Natural killer cell treated with Interleukin-12 subunit alpha and Interleukin-12 subunit beta and Interleukin-15 and Interleukin-18, amount 100 ng/mL, for 72 hours (primary cell): Measurements from ENCODE around the gene PRKCH. TPM values are rescaled to one million over a fixed set of nuclear protein-coding genes. Genes with fewer than 3 reads are reported as not detected.

ENCODE experiments used
- ATAC-seq, 2 donors: fragments of 150-1000 bp; cut with Tn5 transposase in 1 of 2; sonication (Bioruptor Pico), chemical (Tn5 transposase) in 1 of 2; 2 replicates each; pipeline ENCODE4 v1.10.0; 2021
- DNase-seq: peaks from one replicate; pipeline ENCODE4 v3.0.0; 2022; ENCODE audit warnings: low spot score
- H3K27ac Mint-ChIP-seq, 2 donors: 1 replicate in 1 of 2; 2 replicates in 1 of 2; pipeline ENCODE4 v1.8.0; 2022; ENCODE audit warnings: mixed read lengths in 2 of 2, mild to moderate bottlenecking in 1 of 2, moderate library complexity in 1 of 2
- H3K27me3 Mint-ChIP-seq, 2 donors: 1 replicate in 1 of 2; 2 replicates in 1 of 2; pipeline ENCODE4 v1.8.0; 2022; ENCODE audit warnings: mixed read lengths in 2 of 2
- H3K36me3 Mint-ChIP-seq: one replicate; pipeline ENCODE4 v1.8.0; 2022; ENCODE audit warnings: mixed read lengths
- H3K4me1 Mint-ChIP-seq, 2 donors: 1 replicate in 1 of 2; 2 replicates in 1 of 2; pipeline ENCODE4 v1.8.0; 2022; ENCODE audit warnings: low read depth in 2 of 2, mixed read lengths in 2 of 2, mild to moderate bottlenecking in 1 of 2
- H3K4me3 Mint-ChIP-seq: one replicate; pipeline ENCODE4 v1.8.0; 2022; ENCODE audit warnings: mixed read lengths
- H3K9me3 Mint-ChIP-seq: 2 replicates; pipeline ENCODE4 v1.8.0; 2022; ENCODE audit warnings: mixed read lengths
- total RNA-seq, 2 donors: library from RNA; stranded (reverse); gene quantifications; one replicate each; pipeline ENCODE4 v1.2.3, GENCODE V29; 2022

PRKCH gene
- total RNA-seq, 2 donors from 2014 or later, result 182 to 216 TPM

DNA sequence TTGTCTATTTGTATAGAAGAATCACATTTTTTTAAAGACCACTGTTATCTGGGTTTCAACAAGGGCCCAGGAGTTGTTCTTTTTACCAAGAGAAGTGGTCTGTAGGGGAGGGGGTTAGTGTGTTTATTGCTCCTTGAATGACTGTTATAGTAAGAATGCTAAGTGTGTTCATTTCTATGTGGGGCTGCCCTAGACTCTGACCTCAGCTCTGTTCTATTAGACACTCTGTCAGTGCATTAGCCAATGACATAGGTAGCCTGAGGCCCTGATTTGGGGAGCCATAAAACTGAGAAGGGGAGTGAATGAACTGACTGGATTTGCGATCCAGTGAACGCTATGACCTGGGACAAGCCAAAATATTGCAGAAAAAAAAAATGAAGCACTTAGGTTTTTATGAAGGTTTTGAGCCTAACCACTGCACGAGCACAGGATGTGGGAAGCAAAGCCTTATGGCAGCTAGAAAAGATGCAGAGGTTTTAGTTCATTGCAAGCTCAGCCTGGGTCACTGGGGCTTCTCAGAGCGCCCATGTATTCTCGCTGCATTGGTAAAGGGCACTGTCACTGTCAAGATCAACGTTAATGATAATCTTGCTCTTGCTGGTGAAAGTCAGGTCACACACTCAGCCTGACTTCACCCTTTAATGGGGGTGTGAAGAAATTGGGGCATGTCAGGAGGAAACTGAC, 63.8 kb downstream of the PRKCH start:
- ATAC-seq (peak; percentile 58 to 67), DNase-seq (no peak)
- Mint-ChIP-seq H3K27ac (no peak overlapping the region), H3K36me3 (no peaks in the 10 kb centered on the region), H3K4me3 (no peak overlapping the region), H3K27me3 (no peaks in the 10 kb centered on the region), H3K4me1 (peaks cover 0 to 42% of the 10 kb centered on the region in 2 donors), H3K9me3 (no peaks in the 10 kb centered on the region)

GRCh38 chr14:61386173-61386772, 64.9 kb downstream of the PRKCH start:
- no peak for ATAC-seq
- peaks cover 0 to 40% of the 10 kb centered on the region in 2 donors for H3K4me1 Mint-ChIP-seq
- no peak for DNase-seq
- H3K27ac Mint-ChIP-seq, result no peak overlapping the region
- H3K4me3 Mint-ChIP-seq, result no peak overlapping the region
- H3K27me3 Mint-ChIP-seq, result no peaks in the 10 kb centered on the region
- no peaks in the 10 kb centered on the region for H3K36me3 Mint-ChIP-seq
- H3K9me3 Mint-ChIP-seq, result no peaks in the 10 kb centered on the region

DNA sequence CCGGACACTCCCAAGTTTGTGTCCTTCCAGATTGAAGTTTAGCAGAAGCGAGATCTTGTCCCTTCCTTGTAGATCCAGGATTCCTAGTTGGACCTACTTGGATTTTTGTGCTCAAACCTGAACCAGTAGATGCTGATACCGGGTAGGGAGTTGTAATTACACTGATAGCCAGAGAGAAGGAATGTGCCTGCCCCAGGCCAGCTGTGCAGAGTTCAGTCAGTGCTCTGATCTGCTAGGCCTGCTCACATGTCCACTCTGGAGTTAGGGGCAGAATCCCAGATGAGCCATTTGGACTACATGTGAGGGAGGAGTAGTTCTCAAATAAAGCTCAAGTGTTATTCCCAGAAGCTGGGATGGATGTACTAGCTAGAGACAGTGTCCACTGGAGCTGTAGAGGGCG, 65.7 kb downstream of the PRKCH start:
- no peaks in the 10 kb centered on the region for H3K27me3 Mint-ChIP-seq
- no peak overlapping the region for H3K27ac Mint-ChIP-seq
- peaks cover 2 to 37% of the 10 kb centered on the region in 2 donors for H3K4me1 Mint-ChIP-seq
- no peak for ATAC-seq
- DNase-seq, result no peak
- H3K36me3 Mint-ChIP-seq, result no peaks in the 10 kb centered on the region
- no peaks in the 10 kb centered on the region for H3K9me3 Mint-ChIP-seq
- no peak overlapping the region for H3K4me3 Mint-ChIP-seq

GRCh38 chr14:61388173-61388975, 67.0 kb downstream of the PRKCH start:
- H3K4me3 Mint-ChIP-seq, result no peak overlapping the region
- peaks cover 5% of the 10 kb centered on the region for H3K36me3 Mint-ChIP-seq
- H3K9me3 Mint-ChIP-seq, result no peaks in the 10 kb centered on the region
- ATAC-seq (peak; percentile 82 to 88), DNase-seq (no peak)
- H3K27ac Mint-ChIP-seq, result no peak overlapping the region
- peaks cover 15 to 47% of the 10 kb centered on the region in 2 donors for H3K4me1 Mint-ChIP-seq
- H3K27me3 Mint-ChIP-seq, result no peaks in the 10 kb centered on the region

GRCh38 chr14:61388976-61389576, 67.7 kb downstream of the PRKCH start:
- H3K4me1 Mint-ChIP-seq, result peaks cover 20 to 51% of the 10 kb centered on the region in 2 donors
- DNase-seq, result no peak

DNA sequence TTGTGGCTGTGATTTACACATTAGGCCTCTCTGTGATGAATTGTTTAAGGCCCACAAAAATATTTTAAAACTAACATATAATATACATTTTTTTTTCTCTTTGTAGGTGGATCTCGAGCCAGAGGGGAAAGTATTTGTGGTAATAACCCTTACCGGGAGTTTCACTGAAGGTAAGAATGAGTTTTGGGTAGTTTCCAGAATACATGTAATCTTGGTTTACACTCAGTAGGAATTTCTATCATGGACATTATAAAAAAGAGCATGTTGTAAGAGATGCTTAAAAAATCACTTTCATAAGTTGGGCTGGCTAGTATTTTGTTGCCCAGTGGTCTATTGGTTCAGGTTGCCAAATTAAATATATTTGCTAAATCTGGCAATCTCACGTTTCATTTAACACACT, 69.7 kb downstream of the PRKCH start:
- no peak for DNase-seq
- no peaks in the 10 kb centered on the region for H3K9me3 Mint-ChIP-seq
- peaks cover 37 to 65% of the 10 kb centered on the region in 2 donors for H3K4me1 Mint-ChIP-seq
- H3K4me3 Mint-ChIP-seq, result no peak overlapping the region
- H3K36me3 Mint-ChIP-seq, result peaks cover 12% of the 10 kb centered on the region
- no peak for ATAC-seq
- no peaks in the 10 kb centered on the region for H3K27me3 Mint-ChIP-seq
- H3K27ac Mint-ChIP-seq, result no peak overlapping the region

More at GRCh38 chr14:61388976-61389576, 67.7 kb downstream of the PRKCH start:
- Mint-ChIP-seq H3K27ac (no peak overlapping the region), H3K36me3 (peaks cover 5% of the 10 kb centered on the region), H3K4me3 (no peak overlapping the region), H3K27me3 (no peaks in the 10 kb centered on the region), H3K9me3 (no peaks in the 10 kb centered on the region)
- peak; percentile 65 to 74 for ATAC-seq

DNA sequence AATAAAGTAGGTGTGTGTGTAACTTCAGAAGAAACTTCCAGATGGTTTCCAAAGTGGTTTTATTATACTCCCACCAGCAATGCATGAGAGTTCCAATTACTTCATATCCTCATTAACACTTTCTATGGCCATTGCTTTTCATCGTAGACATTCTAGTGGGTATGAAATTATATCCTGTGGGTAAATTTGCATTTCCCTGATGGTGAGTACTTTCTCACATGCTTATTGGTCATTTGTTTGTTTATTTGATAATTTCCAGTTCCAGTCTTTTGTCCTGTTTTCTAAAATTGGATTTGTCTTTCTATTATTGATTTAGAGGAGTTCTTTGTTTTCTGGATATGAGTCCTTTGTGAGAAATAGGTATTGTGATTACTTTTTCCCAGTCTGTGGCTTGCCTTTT, 70.9 kb downstream of the PRKCH start:
- Mint-ChIP-seq H3K4me1 (peaks cover 48 to 77% of the 10 kb centered on the region in 2 donors), H3K9me3 (no peaks in the 10 kb centered on the region), H3K27ac (no peak overlapping the region), H3K27me3 (no peaks in the 10 kb centered on the region), H3K36me3 (peaks cover 12% of the 10 kb centered on the region), H3K4me3 (peak overlapping the region; percentile 36)
- ATAC-seq (no peak), DNase-seq (no peak)

GRCh38 chr14:61394542-61394941, 73.2 kb downstream of the PRKCH start:
- no peak for ATAC-seq
- H3K27ac Mint-ChIP-seq, result peak overlapping the region; percentile 19 to 58

GRCh38 chr14:61395115-61395725, 73.8 kb downstream of the PRKCH start:
- no peaks in the 10 kb centered on the region for H3K9me3 Mint-ChIP-seq
- peak overlapping the region; percentile 19 to 58 for H3K27ac Mint-ChIP-seq
- peaks cover 19% of the 10 kb centered on the region for H3K36me3 Mint-ChIP-seq
- H3K4me3 Mint-ChIP-seq, result no peak overlapping the region
- no peaks in the 10 kb centered on the region for H3K27me3 Mint-ChIP-seq
- ATAC-seq, result no peak
- DNase-seq, result no peak
- H3K4me1 Mint-ChIP-seq, result peaks cover 71 to 77% of the 10 kb centered on the region in 2 donors

More at GRCh38 chr14:61394542-61394941, 73.2 kb downstream of the PRKCH start:
- Mint-ChIP-seq H3K27me3 (no peaks in the 10 kb centered on the region), H3K4me1 (peaks cover 66 to 79% of the 10 kb centered on the region in 2 donors), H3K9me3 (no peaks in the 10 kb centered on the region), H3K36me3 (peaks cover 19% of the 10 kb centered on the region), H3K4me3 (peak overlapping the region; percentile 26)
- no peak for DNase-seq

DNA sequence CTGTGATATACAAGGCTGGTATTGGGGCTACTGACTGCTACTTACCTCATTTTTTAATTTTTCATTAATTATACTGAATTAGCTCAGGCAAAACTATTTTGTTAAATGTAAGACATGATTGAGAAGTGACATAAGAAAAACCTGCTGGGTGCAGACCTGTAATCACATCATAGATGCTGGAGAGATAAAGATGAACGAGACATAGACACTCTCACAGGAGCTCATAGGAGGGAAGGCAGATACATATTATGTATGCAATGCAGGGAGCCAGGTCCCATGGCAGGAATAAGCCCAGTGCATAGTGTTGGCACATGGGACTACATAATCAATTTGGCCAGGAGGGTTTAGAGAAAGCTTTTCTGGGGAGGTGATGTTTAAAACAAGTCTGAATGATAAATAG, 74.9 kb downstream of the PRKCH start:
- Mint-ChIP-seq H3K27ac (peak overlapping the region; percentile 56 to 87), H3K4me3 (peak overlapping the region; percentile 49), H3K27me3 (no peaks in the 10 kb centered on the region), H3K4me1 (peaks cover 79 to 82% of the 10 kb centered on the region in 2 donors), H3K9me3 (no peaks in the 10 kb centered on the region), H3K36me3 (peaks cover 19% of the 10 kb centered on the region)
- ATAC-seq (no peak), DNase-seq (no peak)

- Mint-ChIP-seq H3K4me3 (peak overlapping the region; percentile 49), H3K27me3 (no peaks in the 10 kb centered on the region), H3K9me3 (no peaks in the 10 kb centered on the region), H3K27ac (peak overlapping the region; percentile 56 to 87), H3K4me1 (peaks cover 76 to 86% of the 10 kb centered on the region in 2 donors), H3K36me3 (peaks cover 19% of the 10 kb centered on the region)
- ATAC-seq (no peak), DNase-seq (no peak)
Observed at GRCh38 chr14:61396694-61397093, 75.3 kb downstream of the PRKCH start.

DNA sequence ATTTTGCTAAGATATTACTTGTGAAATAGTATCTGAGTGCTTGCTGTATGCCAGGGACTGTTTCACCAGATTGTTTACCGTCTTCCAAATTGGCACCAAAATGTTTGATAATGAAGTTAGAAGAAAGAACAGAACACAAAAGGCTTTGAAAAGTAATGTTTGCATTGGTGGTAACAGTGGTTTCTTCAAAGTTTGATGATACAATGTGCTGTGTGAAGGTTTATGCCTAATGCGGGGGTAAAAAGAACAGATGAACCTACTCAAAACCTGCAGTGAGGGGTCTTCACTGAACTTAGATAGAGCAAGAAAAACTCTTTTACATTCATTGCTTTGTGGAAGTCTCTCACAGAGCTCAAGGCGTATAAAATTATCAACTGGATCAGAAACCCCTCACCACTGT, 76.2 kb downstream of the PRKCH start:
- DNase-seq, result no peak
- H3K27ac Mint-ChIP-seq, result peak overlapping the region; percentile 56 to 87
- no peaks in the 10 kb centered on the region for H3K9me3 Mint-ChIP-seq
- H3K4me3 Mint-ChIP-seq, result peak overlapping the region; percentile 49
- peaks cover 74 to 83% of the 10 kb centered on the region in 2 donors for H3K4me1 Mint-ChIP-seq
- no peak for ATAC-seq
- H3K27me3 Mint-ChIP-seq, result no peaks in the 10 kb centered on the region
- H3K36me3 Mint-ChIP-seq, result peaks cover 19% of the 10 kb centered on the region

GRCh38 chr14:61398221-61398620, 76.8 kb downstream of the PRKCH start:
- Mint-ChIP-seq H3K36me3 (peaks cover 15% of the 10 kb centered on the region), H3K9me3 (no peaks in the 10 kb centered on the region), H3K27ac (peak overlapping the region; percentile 56 to 87), H3K27me3 (no peaks in the 10 kb centered on the region), H3K4me3 (peak overlapping the region; percentile 49), H3K4me1 (peaks cover 69 to 77% of the 10 kb centered on the region in 2 donors)
- ATAC-seq (no peak), DNase-seq (no peak)
